Peyer's patch (tissue), 4 donors: ENCODE data around the gene REELD1.

ENCODE experiments used
- CTCF ChIP-seq, 6 experiments: fragments of 450-650 bp in 4 of 6; fragments of 200-600 bp in 2 of 6; sonication (generic) in 1 of 6; IDR thresholded peaks; one replicate each; pipeline ENCODE4 v1.5.1; 2017 to 2019; ENCODE audit warnings: antibody characterized with exemption in 6 of 6, mild to moderate bottlenecking in 3 of 6, moderate library complexity in 1 of 6
- POLR2A ChIP-seq, 2 donors: fragments of 450-650 bp; IDR thresholded peaks; one replicate each; pipeline ENCODE4 v1.5.1; 2017; ENCODE audit warnings: antibody characterized with exemption in 2 of 2, mild to moderate bottlenecking in 2 of 2, moderate library complexity in 2 of 2

GRCh38 chr4:146183209-146183608 is 31.1 kb upstream of the REELD1 start:
- TF ChIP-seq CTCF (IDR thresholded peaks at IDR 0.05) = no peak
- TF ChIP-seq POLR2A (IDR thresholded peaks at IDR 0.05) = no peak
